ENCODE results near the gene EPS15. TPM values are rescaled to one million over a fixed set of nuclear protein-coding genes. Genes with fewer than 3 reads are reported as not detected.
A peak's percentile ranks its signal among the peaks of the same experiment; 100 is the strongest.
"Not testable (repeated sequence)": the region's sequence is repeated elsewhere in the genome, so short reads cannot be mapped to it uniquely, and the experiment has no call there.

EPS15 gene
- total RNA-seq: 100 to 1,000 TPM in 4 of 8 experiments, 10 to 100 TPM in 4; 35.2 to 230 (median 119) TPM

DNA sequence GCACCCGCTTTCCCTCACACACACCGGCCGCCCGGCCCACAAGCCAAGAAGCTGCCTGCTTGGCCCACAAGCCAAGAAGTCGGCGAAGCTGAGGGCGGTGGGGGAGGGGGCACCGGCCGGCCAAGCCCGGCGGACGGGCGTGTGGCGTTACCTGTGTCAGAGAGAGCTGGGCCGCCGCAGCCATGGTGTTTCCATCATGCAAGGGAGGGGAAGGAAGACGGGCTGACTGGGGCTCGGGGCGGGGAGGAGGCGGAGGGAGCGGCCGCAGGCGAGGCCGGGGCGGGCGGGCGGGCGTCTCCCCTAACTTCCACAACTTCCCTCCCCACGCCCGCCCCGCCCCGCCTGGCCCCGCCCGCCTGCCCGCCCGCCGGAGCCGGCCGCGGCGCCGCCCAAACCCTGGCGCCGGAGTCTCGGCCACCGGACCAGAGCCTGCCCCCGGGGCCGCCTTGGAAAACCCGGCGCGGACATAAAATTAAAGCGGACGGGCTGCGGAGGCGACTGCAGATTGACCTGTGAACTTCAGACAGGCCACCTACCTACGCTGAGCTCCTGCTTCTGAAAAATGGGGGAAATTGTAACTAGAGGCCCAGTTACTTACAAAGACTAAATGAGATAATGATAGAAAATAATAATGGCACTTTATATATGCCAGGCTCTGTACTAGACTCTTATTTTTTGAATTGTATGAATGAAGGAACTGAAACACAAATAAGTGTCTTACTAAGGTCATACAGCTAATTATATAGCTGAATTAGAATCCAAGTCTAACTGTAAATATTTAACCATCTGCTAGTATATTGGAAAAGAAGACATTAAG is at the start of gene EPS15:
EPS15 (minus strand) TSS at position 219 of the 817 bp plus-strand sequence; CDS start at position 184, 35 bp downstream.
- ATAC-seq (replicated peaks in 6 of 8): peak; percentile 73 to 86 (median 83)
- peaks cover 9 to 11% of the 10 kb centered on the region in 2 donors for H3K4me1 ChIP-seq (replicated peaks in 1 of 2)
- WGBS, 10 experiments: 2 to 9% (median 6%) methylated on average over 4 to 21 of the region's 56 CpGs; no CpG with 5 or more reads in 7 of the 10 experiments
- H3K27ac ChIP-seq: peak within 1 kb of the TSS in 1 of 2 donors; percentile 70
- in situ Hi-C loops (cut with MboI; ENCODE audit: low pct_unique_long_range_greater_than_20kb in 2 of 9, low sequenced_read_pairs in 9 of 9, unreplicated experiment in 9 of 9): no loop called here
- peak within 1 kb of the TSS; percentile 73 to 98 (median 91) for H3K4me3 ChIP-seq

DNA sequence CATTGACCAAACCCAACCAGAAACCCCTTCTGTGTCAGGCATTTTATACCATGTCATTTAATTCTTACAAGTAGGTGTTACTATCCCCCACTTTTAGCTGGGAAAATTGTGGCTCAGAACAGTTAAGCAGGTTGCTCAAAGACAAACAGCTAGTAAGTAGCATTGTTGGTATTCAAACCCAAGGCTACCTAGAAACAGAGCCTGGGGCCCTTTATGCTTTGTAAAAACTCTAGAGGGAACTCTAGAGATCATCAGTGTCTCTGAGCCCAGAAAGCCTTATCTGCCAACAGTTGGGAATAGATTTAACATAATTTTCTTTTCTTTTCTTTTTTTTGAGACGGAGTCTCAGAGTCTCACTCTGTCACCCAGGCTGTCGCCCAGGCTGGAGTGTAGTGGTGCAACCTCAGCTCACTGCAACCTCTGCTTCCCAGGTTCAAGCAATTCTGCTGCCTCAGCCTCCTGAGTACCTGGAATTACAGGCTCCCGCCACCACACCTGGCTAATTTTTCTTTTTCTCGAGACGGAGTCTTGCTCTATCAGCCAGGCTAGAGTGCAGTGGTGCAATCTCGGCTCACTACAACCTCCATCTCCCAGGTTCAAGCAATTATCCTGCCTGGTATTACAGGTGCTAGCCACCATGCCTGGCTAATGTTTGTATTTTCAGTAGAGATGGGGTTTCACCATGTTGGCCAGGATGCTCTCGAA is 49.3 kb upstream of the EPS15 start:
- Histone ChIP-seq H3K4me1 (replicated peaks in 1 of 2) (no peaks in the 10 kb centered on the region), H3K27ac (no peak overlapping the region), H3K4me3 (no peak overlapping the region)
- ATAC-seq (replicated peaks in 6 of 8): no peak
- in situ Hi-C loops (cut with MboI; ENCODE audit: low pct_unique_long_range_greater_than_20kb in 2 of 9, low sequenced_read_pairs in 9 of 9, unreplicated experiment in 9 of 9): no loop called here
- 73 to 100% (median 88%) methylated on average over 2 to 7 of the region's 7 CpGs; no CpG with 5 or more reads in 4 of the 10 experiments for WGBS, 10 experiments

DNA sequence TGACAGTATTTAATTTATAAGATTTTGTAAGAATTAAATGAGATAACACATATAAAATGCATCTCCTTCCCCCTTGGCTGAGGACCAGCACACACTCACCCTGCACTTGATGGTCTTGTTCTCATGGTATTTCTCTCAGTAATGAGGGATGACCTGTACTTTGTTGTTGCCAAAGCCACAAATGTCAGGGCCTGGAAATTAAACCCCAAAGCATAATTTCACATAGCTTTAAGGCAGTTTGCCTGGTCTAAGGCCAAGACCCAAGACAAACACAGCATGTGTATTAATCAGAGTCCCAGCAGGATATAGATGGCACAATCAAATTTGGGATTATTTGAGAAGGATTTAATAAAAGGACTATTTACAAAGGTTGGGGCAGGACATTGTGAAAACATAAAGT is 48.6 kb upstream of the EPS15 start:
- no peaks in the 10 kb centered on the region for H3K4me1 ChIP-seq (replicated peaks in 1 of 2)
- H3K4me3 ChIP-seq: no peak overlapping the region
- in situ Hi-C loops (cut with MboI; ENCODE audit: low pct_unique_long_range_greater_than_20kb in 2 of 9, low sequenced_read_pairs in 9 of 9, unreplicated experiment in 9 of 9): no loop called here
- ATAC-seq (replicated peaks in 6 of 8): no peak
- no peak overlapping the region for H3K27ac ChIP-seq

DNA sequence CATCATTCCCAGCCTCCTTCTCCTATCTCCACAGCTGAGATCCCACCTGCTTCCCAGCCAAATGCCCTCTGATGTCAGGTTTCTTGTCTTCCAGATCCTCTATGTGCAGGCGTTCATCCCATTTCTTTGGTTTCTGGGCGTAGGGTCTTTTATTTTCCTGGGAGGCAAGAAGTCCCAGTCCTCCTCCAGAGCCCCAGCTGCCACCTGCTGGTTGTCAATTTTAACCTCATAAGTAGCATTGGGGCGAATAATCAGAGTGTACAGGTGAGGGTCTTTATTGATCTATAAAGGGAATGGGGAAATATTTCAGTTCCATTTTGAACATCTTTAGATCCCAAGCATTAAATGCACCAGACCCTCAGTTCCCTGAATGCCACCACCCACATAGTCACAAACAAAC is 47.2 kb upstream of the EPS15 start:
- in situ Hi-C loops (cut with MboI; ENCODE audit: low pct_unique_long_range_greater_than_20kb in 2 of 9, low sequenced_read_pairs in 9 of 9, unreplicated experiment in 9 of 9): no loop called here
- no peak for ATAC-seq (replicated peaks in 6 of 8)
- 50 to 100% (median 80%) methylated on average over 1 to 3 of the region's 3 CpGs; no CpG with 5 or more reads in 2 of the 10 experiments for WGBS, 10 experiments
- Histone ChIP-seq H3K4me1 (replicated peaks in 1 of 2) (no peaks in the 10 kb centered on the region), H3K4me3 (no peak overlapping the region), H3K27ac (no peak overlapping the region)

DNA sequence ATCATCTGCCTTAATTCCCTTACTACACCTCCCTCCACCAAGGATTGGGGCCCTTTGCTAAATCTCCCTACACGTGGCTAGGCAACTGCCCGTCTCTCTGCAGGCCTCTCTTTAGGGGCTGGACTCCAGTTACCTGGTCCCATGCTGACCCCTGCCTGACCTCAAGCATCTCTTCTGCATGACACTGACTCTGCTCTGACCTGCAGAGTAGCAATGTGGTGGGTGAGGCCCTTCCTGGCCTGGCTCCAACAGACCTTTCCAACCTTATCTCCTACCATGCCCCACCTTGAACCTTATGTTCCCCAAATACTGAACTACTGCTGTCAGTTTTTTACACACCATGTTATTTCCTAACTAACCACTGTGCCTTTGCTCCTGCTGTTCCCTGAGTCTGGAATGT is 45.9 kb upstream of the EPS15 start:
- no peak overlapping the region for H3K27ac ChIP-seq
- in situ Hi-C loops (cut with MboI; ENCODE audit: low pct_unique_long_range_greater_than_20kb in 2 of 9, low sequenced_read_pairs in 9 of 9, unreplicated experiment in 9 of 9): no loop called here
- ATAC-seq (replicated peaks in 6 of 8): no peak
- 25 to 53% (median 50%) methylated on average over 1 to 2 of the region's 2 CpGs; no CpG with 5 or more reads in 7 of the 10 experiments for WGBS, 10 experiments
- no peaks in the 10 kb centered on the region for H3K4me1 ChIP-seq (replicated peaks in 1 of 2)
- H3K4me3 ChIP-seq: no peak overlapping the region

DNA sequence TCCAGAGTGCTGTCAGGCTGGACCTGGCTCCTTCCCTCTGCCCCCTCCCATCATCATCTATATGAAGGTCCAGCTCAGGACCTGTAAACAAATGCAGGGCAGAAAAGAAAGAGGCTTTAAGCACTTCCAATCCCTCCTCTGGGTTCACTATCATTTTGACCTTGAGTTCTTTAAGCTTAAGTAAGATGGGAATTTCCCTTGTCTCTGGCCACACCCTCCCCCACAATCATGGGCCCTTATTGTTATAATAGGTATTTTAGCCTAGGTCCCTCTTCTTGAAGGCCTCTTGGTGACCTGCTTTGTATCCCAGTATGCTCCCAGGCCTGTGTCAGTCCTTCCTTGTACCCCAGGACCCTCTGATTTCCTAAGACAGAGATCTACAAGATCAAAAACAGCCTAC is 45.1 kb upstream of the EPS15 start:
- H3K4me3 ChIP-seq: no peak overlapping the region
- ATAC-seq (replicated peaks in 6 of 8): peak in 2 of 8 experiments; percentile 26 to 70
- in situ Hi-C loops (cut with MboI; ENCODE audit: low pct_unique_long_range_greater_than_20kb in 2 of 9, low sequenced_read_pairs in 9 of 9, unreplicated experiment in 9 of 9): no loop called here
- H3K4me1 ChIP-seq (replicated peaks in 1 of 2): no peaks in the 10 kb centered on the region
- no peak overlapping the region for H3K27ac ChIP-seq

DNA sequence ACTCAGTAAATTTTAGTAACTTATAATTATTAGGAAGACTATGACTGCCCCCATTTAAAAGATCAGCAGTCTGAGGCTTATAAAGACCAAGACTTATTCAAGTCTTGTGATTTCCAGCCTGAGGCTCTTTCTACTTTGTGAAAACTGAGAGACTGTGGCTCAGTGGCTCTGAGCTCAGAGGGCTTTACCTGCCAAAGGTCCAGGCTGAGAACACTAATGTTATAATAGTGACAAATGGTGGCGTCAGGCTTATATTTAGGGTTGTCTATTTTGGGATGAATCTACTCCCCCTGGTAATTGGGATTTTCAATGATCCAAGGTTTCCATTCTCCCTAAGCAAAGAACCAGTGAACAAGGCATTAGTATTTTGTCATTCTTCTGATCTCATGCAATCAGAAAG is 42.6 kb upstream of the EPS15 start:
- ATAC-seq (replicated peaks in 6 of 8): no peak
- no peak overlapping the region for H3K27ac ChIP-seq
- in situ Hi-C loops (cut with MboI; ENCODE audit: low pct_unique_long_range_greater_than_20kb in 2 of 9, low sequenced_read_pairs in 9 of 9, unreplicated experiment in 9 of 9): no loop called here
- WGBS, 10 experiments: 75 to 100% (median 91%) methylated on average over 1 of the region's 1 CpG; no CpG with 5 or more reads in 3 of the 10 experiments
- H3K4me1 ChIP-seq (replicated peaks in 1 of 2): no peaks in the 10 kb centered on the region
- H3K4me3 ChIP-seq: no peak overlapping the region

DNA sequence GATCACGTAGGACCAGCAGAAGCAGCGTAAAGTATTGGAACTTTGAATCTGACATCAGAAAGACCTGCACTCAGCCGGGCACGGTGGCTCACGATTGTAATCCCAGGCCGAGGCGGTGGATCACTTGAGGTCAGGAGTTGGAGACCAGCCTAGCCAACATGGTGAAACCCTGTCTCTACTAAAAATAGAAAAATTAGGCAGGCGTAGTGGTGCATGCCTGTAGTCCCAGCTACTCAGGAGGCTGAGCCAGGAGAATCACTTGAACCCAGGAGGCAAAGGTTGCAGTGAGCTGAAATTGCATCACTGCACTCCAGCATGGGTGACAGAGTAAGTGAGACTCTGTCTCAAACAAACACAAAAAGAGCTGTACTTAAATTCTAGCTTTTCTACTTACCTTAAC is 41.8 kb upstream of the EPS15 start:
- H3K4me3 ChIP-seq; in situ Hi-C loops (cut with MboI; ENCODE audit: low pct_unique_long_range_greater_than_20kb in 2 of 9, low sequenced_read_pairs in 9 of 9, unreplicated experiment in 9 of 9); ATAC-seq (replicated peaks in 6 of 8); H3K4me1 ChIP-seq (replicated peaks in 1 of 2); H3K27ac ChIP-seq: not testable (repeated sequence)
- WGBS, 10 experiments: 87 to 100% (median 93%) methylated on average over 1 to 8 of the region's 8 CpGs; no CpG with 5 or more reads in 2 of the 10 experiments

DNA sequence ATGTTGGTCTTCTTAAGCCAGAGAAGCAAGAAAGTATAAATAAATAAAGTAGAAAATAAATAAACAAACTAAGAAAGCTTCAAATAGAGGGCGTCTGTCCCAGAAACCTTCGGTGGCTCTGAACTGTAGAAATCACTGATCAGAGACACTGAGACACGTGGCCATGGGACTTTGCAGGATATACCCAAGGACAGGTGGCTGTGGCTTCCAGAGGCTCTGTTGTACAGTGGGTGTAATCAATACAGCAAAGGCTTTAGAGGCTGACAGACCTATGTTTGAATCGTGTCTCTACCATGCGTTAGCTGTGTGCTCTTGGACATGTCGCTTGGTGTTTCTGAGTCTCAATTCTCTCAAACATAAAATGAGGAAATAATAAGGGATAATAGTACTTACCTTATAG is 41.0 kb upstream of the EPS15 start:
- ATAC-seq (replicated peaks in 6 of 8): no peak
- in situ Hi-C loops (cut with MboI; ENCODE audit: low pct_unique_long_range_greater_than_20kb in 2 of 9, low sequenced_read_pairs in 9 of 9, unreplicated experiment in 9 of 9): no loop called here
- 79 to 100% (median 90%) methylated on average over 2 to 6 of the region's 6 CpGs; no CpG with 5 or more reads in 1 of the 10 experiments for WGBS, 10 experiments
- Histone ChIP-seq H3K4me3 (no peak overlapping the region), H3K4me1 (replicated peaks in 1 of 2) (no peaks in the 10 kb centered on the region), H3K27ac (no peak overlapping the region)

DNA sequence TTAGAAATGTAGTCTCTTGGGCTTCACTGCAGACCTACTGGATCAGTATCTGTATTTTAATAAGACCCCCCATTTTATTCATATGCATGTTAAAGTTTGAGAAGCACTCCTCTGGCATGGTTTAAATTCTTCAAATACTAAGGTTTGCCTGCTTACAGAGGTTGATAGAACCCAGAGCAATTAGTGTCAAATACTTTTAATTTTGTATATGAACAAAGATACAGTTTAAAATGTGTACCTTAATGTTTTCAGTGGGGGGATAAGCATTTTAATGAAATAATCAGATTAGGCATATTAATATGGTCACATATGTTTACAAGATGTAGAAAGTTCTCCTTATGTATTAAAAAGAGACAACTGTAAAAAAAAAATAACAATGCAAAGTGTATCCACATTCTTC is 40.4 kb upstream of the EPS15 start:
- in situ Hi-C loops (cut with MboI; ENCODE audit: low pct_unique_long_range_greater_than_20kb in 2 of 9, low sequenced_read_pairs in 9 of 9, unreplicated experiment in 9 of 9): no loop called here

DNA sequence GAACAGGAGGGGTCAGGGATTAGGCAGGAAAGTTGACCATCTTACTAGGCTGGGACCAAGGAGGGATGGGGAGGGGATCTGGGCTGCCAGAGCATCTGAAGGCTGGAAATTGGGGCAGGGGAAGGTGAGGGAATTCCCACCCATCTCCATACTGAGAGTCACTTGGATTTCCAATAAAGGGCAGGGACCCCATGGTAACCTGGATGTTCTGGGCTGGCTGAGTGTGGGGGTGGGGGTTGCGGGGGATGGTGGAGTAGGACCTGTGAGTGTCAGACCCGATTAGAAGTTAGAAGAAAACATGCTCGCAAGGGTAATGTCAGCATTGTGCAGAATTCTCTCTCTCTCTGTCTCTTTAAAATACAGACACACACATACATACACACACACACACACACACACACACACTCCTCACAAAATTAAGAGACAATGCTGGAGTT is 40.0 kb upstream of the EPS15 start:
- Histone ChIP-seq H3K4me3 (no peak overlapping the region), H3K4me1 (replicated peaks in 1 of 2) (no peaks in the 10 kb centered on the region), H3K27ac (no peak overlapping the region)
- ATAC-seq (replicated peaks in 6 of 8): no peak
- 80% methylated on average over 1 of the region's 3 CpGs; no CpG with 5 or more reads in 8 of the 10 experiments for WGBS, 10 experiments
- in situ Hi-C loops (cut with MboI; ENCODE audit: low pct_unique_long_range_greater_than_20kb in 2 of 9, low sequenced_read_pairs in 9 of 9, unreplicated experiment in 9 of 9): no loop called here

More for the DNA sequence above, 40.4 kb upstream of the EPS15 start:
- Histone ChIP-seq H3K27ac (no peak overlapping the region), H3K4me3 (no peak overlapping the region), H3K4me1 (replicated peaks in 1 of 2) (no peaks in the 10 kb centered on the region)
- ATAC-seq (replicated peaks in 6 of 8): no peak

DNA sequence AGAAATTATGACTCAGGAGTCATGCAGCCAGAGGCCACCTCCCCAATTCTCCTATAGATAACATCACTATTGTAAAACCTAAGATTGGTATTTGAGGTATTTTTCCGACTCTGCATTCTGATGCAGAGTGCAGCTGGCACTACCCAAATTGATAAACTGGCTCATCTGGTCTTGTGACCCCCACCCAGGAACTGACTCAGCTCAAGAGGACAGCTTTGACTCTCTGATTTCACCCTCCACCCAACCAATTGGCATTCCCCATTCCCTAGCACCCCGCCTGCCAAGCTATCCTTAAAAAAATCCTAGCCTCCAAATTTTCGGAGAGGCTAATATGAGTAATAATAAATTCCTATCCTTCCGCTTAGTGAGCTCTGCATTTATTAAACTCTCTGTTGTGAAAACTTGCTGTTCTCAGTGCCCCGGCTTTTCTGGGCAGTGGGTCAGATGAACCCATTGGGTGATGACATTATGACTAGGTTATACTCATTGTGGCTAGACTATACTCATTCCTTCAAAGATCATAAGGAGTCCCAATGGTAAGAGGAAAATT is 39.4 kb upstream of the EPS15 start:
- Histone ChIP-seq H3K27ac (no peak overlapping the region), H3K4me3 (no peak overlapping the region), H3K4me1 (replicated peaks in 1 of 2) (no peaks in the 10 kb centered on the region)
- in situ Hi-C loops (cut with MboI; ENCODE audit: low pct_unique_long_range_greater_than_20kb in 2 of 9, low sequenced_read_pairs in 9 of 9, unreplicated experiment in 9 of 9): no loop called here
- WGBS, 10 experiments: 2 to 97% (median 86%) methylated on average over 2 to 5 of the region's 5 CpGs; no CpG with 5 or more reads in 1 of the 10 experiments
- peak in 2 of 8 experiments; percentile 80 to 84 for ATAC-seq (replicated peaks in 6 of 8)

DNA sequence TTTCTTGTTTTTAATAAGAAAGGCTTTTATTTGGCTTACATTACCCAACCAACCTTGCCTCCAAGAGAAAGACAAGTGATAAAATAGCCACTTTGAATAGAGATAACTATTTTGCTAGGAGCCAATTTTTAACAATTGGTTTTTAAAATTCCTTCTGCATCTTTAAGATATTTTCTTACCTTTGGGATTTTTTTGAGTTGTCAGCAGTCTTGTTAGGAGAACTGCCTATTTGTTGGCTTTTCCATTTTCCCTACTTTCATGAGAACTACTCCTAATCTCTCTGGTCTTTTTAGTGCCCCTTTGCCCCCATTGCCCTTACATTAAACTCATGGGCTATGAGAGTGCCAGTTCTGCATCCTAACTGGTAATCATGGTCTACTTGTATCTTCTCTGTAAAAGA is 38.1 kb upstream of the EPS15 start:
- no peaks in the 10 kb centered on the region for H3K4me1 ChIP-seq (replicated peaks in 1 of 2)
- in situ Hi-C loops (cut with MboI; ENCODE audit: low pct_unique_long_range_greater_than_20kb in 2 of 9, low sequenced_read_pairs in 9 of 9, unreplicated experiment in 9 of 9): no loop called here
- no peak for ATAC-seq (replicated peaks in 6 of 8)
- no peak overlapping the region for H3K27ac ChIP-seq
- H3K4me3 ChIP-seq: no peak overlapping the region

All from motor neuron (in vitro differentiated cells).